ENCODE data around the gene AMH. TPM values are rescaled to one million over a fixed set of nuclear protein-coding genes. Genes with fewer than 3 reads are reported as not detected.

Gene AMH
- total RNA-seq, 1 experiment from 2014 or later = 11.2 TPM

GRCh38 chr19:2255112-2255845 lies 6.2 kb downstream of the AMH start (continued):
- TF ChIP-seq PRDM15 (CRISPR knock-in tag; IDR thresholded peaks at IDR 0.05) (no peak), ZNF671 (CRISPR knock-in tag; IDR thresholded peaks at IDR 0.05) (no peak), ZNF232 (CRISPR knock-in tag; IDR thresholded peaks at IDR 0.05) (no peak), KAT7 (CRISPR knock-in tag; IDR thresholded peaks at IDR 0.05; ENCODE audit: borderline replicate concordance) (no peak), NFYB (CRISPR knock-in tag; conservative IDR thresholded peaks at IDR 0.05; ENCODE audit: low read depth) (no peak), FOXP4 (CRISPR knock-in tag; IDR thresholded peaks at IDR 0.05) (no peak), ZNF281 (CRISPR knock-in tag; IDR thresholded peaks at IDR 0.05) (no peak), ESRRA (CRISPR knock-in tag; IDR thresholded peaks at IDR 0.05; ENCODE audit: borderline replicate concordance) (no peak), IRF2 (CRISPR knock-in tag; IDR thresholded peaks at IDR 0.05; ENCODE audit: borderline replicate concordance, low read depth) (no peak), CBFB (CRISPR knock-in tag; IDR thresholded peaks at IDR 0.05; ENCODE audit: low read depth) (no peak)

GRCh38 chr19:2255982-2256685 lies 7.0 kb downstream of the AMH start, which contains the start of gene JSRP1:
Gene JSRP1, minus strand, starts transcription at chr19:2256417. Its CDS starts 1,103 bp downstream, at chr19:2255314.
- no peak for ATAC-seq

More at GRCh38 chr19:2255982-2256685, 7.0 kb downstream of the AMH start, which contains the start of gene JSRP1:
- H3K27me3 Mint-ChIP-seq (ENCODE audit: low read depth) = peaks cover 31% of the 10 kb centered on the region
- peaks cover 3% of the 10 kb centered on the region; the same call in 1 of the 2 replicates for H3K4me1 Mint-ChIP-seq
- no peaks in the 10 kb centered on the region for H3K36me3 Mint-ChIP-seq
- ChIA-PET POLR2A (interaction anchor here (0.9 kb wide), 1 partner anchor 78 kb away, joined by 3 read pairs; no protein-coding TSS in a partner anchor), CTCF (interaction anchor here (0.8 kb wide), 1 partner anchor 57 kb away, joined by 3 read pairs; no protein-coding TSS in a partner anchor)
- H3K27ac Mint-ChIP-seq = no peak within 1 kb of the TSS
- H3K4me3 Mint-ChIP-seq = no peak within 1 kb of the TSS
- TF ChIP-seq SMAD4 (CRISPR knock-in tag; IDR thresholded peaks at IDR 0.05) = no peak
- TF ChIP-seq ZBTB43 (CRISPR knock-in tag; IDR thresholded peaks at IDR 0.05) = no peak
- TF ChIP-seq ERG (CRISPR knock-in tag; IDR thresholded peaks at IDR 0.05) = no peak
- no peaks in the 10 kb centered on the region for H3K9me3 Mint-ChIP-seq
- peak; percentile 20 for DNase-seq (ENCODE audit: low spot score)

Measured in WTC11 (cell line).